ELF-1 (cell line): ENCODE results near the gene PXK.
A peak's percentile ranks its signal among the peaks of the same experiment; 100 is the strongest.

Experiments used
- DNase-seq: peaks from one replicate; pipeline ENCODE4 v3.0.0-alpha.2; 2016; ENCODE audit warnings: low read depth, low spot score

Gene PXK

GRCh38 chr3:58464866-58465265 lies 132.2 kb downstream of the PXK start:
- no peak for DNase-seq

- no peak for DNase-seq
Observed at GRCh38 chr3:58466899-58467563, 134.3 kb downstream of the PXK start.

GRCh38 chr3:58469096-58469495 lies 136.4 kb downstream of the PXK start:
- DNase-seq, result no peak

GRCh38 chr3:58470363-58471024 lies 137.8 kb downstream of the PXK start:
- no peak for DNase-seq

GRCh38 chr3:58471025-58471887 lies 138.6 kb downstream of the PXK start:
- peak; percentile 69 for DNase-seq

GRCh38 chr3:58473275-58473674 lies 140.6 kb downstream of the PXK start:
- no peak for DNase-seq

- no peak for DNase-seq
Observed at GRCh38 chr3:58474348-58474911, 141.7 kb downstream of the PXK start.

GRCh38 chr3:58474967-58475578 lies 142.4 kb downstream of the PXK start:
- no peak for DNase-seq
